ENCODE results near the gene MAGI1.

- TF ChIP-seq SP1 (IDR thresholded peaks at IDR 0.05): no peak
- TF ChIP-seq, protein P1, sequence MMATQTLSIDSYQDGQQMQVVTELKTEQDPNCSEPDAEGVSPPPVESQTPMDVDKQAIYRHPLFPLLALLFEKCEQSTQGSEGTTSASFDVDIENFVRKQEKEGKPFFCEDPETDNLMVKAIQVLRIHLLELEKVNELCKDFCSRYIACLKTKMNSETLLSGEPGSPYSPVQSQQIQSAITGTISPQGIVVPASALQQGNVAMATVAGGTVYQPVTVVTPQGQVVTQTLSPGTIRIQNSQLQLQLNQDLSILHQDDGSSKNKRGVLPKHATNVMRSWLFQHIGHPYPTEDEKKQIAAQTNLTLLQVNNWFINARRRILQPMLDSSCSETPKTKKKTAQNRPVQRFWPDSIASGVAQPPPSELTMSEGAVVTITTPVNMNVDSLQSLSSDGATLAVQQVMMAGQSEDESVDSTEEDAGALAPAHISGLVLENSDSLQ (IDR thresholded peaks at IDR 0.05): no peak
- TF ChIP-seq BHLHE40 (IDR thresholded peaks at IDR 0.05; ENCODE audit: borderline replicate concordance): no peak
- no peak for TF ChIP-seq FOXM1 (IDR thresholded peaks at IDR 0.05; ENCODE audit: borderline replicate concordance)
- no peak for TF ChIP-seq ARNT (IDR thresholded peaks at IDR 0.05)
Measured at GRCh38 chr3:66014056-66014455, 24.7 kb downstream of the MAGI1 start.

All from HEK293T (cell line).